Fibroblast of pulmonary artery (primary cell): ENCODE results near the gene BMAL2.

Experiments used
- DNase-seq: peaks from one replicate; pipeline ENCODE4 v3.0.0-alpha.2; 2010; ENCODE audit warnings: low read depth
- H3K4me3 ChIP-seq: replicated peaks from 2 replicates; pipeline ENCODE4 v1.5.1; 2011; ENCODE audit warnings: low read depth, mild to moderate bottlenecking, control low read depth, low read length, moderate library complexity
- TF ChIP-seq, protein P1 (sequence below): IDR thresholded peaks from 2 replicates; pipeline ENCODE4 v1.5.1; 2011; ENCODE audit warnings: mild to moderate bottlenecking, control low read depth, low read length, inconsistent platforms; ENCODE audit errors: missing control alignments

Gene BMAL2, protein sequence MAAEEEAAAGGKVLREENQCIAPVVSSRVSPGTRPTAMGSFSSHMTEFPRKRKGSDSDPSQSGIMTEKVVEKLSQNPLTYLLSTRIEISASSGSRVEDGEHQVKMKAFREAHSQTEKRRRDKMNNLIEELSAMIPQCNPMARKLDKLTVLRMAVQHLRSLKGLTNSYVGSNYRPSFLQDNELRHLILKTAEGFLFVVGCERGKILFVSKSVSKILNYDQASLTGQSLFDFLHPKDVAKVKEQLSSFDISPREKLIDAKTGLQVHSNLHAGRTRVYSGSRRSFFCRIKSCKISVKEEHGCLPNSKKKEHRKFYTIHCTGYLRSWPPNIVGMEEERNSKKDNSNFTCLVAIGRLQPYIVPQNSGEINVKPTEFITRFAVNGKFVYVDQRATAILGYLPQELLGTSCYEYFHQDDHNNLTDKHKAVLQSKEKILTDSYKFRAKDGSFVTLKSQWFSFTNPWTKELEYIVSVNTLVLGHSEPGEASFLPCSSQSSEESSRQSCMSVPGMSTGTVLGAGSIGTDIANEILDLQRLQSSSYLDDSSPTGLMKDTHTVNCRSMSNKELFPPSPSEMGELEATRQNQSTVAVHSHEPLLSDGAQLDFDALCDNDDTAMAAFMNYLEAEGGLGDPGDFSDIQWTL

DNA sequence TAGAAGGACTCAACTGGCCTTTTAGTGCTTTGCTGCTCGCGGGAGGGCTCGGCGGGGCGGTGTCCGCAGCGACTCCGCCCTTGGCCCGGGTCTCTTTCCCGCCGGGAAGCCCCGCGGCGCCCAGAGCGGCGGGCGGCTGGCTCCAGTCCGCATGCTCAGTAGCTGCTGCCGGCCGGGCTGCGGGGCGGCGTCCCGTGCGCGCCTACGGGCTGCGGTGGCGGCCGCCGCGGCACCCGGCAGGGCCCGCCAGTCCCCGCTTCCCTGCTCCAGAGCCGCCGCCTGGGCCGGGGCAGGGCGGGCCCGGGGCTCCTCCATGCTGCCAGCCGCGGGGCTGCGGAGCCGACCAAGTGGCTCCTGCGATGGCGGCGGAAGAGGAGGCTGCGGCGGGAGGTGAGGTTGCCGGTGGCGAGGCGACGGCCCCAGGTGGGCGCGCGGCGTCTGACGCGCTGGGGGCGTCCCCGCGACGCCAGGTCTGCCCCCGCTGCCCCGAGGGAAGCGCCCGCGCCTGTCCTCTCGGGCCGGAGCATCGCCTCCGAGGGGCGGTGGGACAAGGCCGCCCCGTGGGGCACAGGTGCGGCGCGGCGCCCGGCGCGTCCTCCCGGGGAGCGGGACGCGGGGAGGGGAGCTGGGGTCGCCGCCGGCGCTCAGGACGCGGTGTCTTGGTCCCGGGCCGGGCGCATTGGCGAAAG is at the start of gene BMAL2:
TSS of gene BMAL2 (plus strand) at position 123 of the 689 bp plus-strand sequence. CDS start at position 360, 237 bp downstream.
- H3K4me3 ChIP-seq: peak within 1 kb of the TSS; percentile 67
- peak; percentile 42 for DNase-seq
- TF ChIP-seq, protein P1, sequence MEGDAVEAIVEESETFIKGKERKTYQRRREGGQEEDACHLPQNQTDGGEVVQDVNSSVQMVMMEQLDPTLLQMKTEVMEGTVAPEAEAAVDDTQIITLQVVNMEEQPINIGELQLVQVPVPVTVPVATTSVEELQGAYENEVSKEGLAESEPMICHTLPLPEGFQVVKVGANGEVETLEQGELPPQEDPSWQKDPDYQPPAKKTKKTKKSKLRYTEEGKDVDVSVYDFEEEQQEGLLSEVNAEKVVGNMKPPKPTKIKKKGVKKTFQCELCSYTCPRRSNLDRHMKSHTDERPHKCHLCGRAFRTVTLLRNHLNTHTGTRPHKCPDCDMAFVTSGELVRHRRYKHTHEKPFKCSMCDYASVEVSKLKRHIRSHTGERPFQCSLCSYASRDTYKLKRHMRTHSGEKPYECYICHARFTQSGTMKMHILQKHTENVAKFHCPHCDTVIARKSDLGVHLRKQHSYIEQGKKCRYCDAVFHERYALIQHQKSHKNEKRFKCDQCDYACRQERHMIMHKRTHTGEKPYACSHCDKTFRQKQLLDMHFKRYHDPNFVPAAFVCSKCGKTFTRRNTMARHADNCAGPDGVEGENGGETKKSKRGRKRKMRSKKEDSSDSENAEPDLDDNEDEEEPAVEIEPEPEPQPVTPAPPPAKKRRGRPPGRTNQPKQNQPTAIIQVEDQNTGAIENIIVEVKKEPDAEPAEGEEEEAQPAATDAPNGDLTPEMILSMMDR: no peak

GRCh38 chr12:27284021-27284420 is 48.6 kb upstream of the BMAL2 start:
- no peak for DNase-seq
- TF ChIP-seq, protein P1: no peak
- no peak overlapping the region for H3K4me3 ChIP-seq

GRCh38 chr12:27284751-27285150 is 47.9 kb upstream of the BMAL2 start:
- no peak overlapping the region for H3K4me3 ChIP-seq
- DNase-seq: peak; percentile 80
- TF ChIP-seq, protein P1: no peak

DNA sequence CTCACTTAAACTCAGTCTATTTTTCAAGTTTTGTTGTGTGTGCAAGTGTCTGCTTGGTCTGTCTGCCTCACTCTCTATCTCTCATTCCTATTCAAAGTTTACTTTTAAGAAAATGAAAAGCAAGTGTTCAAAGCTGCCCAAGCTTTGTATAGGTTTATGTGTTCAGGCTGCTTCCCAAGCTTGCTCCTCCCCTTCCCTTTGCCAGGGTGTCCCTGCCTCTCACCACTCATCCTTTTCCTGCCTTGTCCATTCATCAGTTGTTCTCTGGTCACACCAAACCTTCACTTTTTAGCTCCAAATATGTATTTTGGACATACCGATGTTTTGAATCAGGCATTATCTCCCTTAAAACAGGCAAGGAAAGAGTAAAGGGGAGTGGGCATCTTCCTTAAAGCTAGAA is 47.2 kb upstream of the BMAL2 start:
- no peak overlapping the region for H3K4me3 ChIP-seq
- DNase-seq: peak; percentile 42
- TF ChIP-seq, protein P1: no peak

DNA sequence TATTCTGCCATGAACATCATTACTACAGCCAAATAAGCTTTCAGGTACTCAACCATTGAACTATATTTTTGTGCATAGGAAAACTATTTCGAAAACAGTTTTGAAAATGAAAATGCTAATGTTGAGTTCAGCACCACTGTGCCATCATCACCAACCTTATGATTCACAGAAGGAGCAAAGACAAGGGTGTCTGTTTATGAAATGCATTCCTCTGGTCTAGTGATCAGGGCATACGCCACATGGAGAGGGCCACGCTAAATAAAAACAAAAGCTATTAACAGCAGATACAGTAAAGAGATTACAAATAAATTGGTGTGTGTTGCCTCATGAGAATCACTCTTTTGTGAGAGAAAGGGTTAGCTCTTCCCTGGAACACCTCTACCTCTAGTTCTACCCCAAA is 43.2 kb upstream of the BMAL2 start:
- H3K4me3 ChIP-seq: no peak overlapping the region
- DNase-seq: no peak
- TF ChIP-seq, protein P1: no peak

DNA sequence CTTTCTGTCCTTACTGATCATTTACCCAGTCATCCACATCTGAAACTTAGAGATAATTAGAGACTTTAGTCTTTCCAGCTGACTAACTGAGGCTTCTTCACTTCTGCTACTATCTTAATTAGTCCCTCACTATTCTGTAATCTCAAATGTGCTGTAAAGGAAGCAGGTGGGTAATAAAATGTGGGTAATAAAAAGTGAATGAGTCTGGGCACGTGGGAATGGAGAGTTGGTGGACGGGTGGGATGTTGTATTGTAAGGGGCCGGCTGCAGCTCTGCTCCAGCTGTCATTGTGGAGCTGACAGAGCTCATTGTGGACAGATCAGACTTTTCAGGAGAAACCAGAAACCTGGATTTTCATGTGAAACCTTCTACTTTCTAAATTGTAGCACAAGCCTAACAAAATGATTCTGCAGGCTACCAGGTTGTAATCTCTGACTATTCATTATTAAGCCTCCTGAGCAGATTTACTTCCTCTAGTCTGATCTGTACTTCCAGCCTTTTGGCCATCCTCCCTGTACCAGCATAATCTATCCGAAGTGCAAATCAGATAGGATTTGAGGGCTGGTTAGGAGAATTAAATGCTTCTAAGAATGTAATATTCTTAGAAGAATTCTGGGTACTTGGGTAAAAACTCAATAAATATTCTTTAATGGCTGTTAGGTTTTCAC is 42.0 kb upstream of the BMAL2 start:
- TF ChIP-seq, protein P1: no peak
- H3K4me3 ChIP-seq: no peak overlapping the region
- DNase-seq: no peak
